ENCODE measurements around the gene C4B.
"Not testable (repeated sequence)": the region's sequence is repeated elsewhere in the genome, so short reads cannot be mapped to it uniquely, and the experiment has no call there.

- TF ChIP-seq EP300, POLR2A (IDR thresholded peaks at IDR 0.05): not testable (repeated sequence)
- TF ChIP-seq, protein P1, sequence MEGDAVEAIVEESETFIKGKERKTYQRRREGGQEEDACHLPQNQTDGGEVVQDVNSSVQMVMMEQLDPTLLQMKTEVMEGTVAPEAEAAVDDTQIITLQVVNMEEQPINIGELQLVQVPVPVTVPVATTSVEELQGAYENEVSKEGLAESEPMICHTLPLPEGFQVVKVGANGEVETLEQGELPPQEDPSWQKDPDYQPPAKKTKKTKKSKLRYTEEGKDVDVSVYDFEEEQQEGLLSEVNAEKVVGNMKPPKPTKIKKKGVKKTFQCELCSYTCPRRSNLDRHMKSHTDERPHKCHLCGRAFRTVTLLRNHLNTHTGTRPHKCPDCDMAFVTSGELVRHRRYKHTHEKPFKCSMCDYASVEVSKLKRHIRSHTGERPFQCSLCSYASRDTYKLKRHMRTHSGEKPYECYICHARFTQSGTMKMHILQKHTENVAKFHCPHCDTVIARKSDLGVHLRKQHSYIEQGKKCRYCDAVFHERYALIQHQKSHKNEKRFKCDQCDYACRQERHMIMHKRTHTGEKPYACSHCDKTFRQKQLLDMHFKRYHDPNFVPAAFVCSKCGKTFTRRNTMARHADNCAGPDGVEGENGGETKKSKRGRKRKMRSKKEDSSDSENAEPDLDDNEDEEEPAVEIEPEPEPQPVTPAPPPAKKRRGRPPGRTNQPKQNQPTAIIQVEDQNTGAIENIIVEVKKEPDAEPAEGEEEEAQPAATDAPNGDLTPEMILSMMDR (IDR thresholded peaks at IDR 0.05) = not testable (repeated sequence)
These were observed 8.5 kb upstream of the C4B start for GRCh38 chr6:32005991-32006529.
